Neutrophil (primary cell): ENCODE results near the gene HACD1.
"Not testable (repeated sequence)": the region's sequence is repeated elsewhere in the genome, so short reads cannot be mapped to it uniquely, and the experiment has no call there.

Experiments used
- H3K27ac ChIP-seq: fragments of 200-600 bp; sonication (generic); 2 replicates; pipeline ENCODE4 v1.5.1; 2016; ENCODE audit warnings: mild to moderate bottlenecking, moderate library complexity
- H3K27me3 ChIP-seq: fragments of 200-600 bp; sonication (generic); 2 replicates; pipeline ENCODE4 v1.6.0; 2016; ENCODE audit warnings: mild to moderate bottlenecking
- H3K36me3 ChIP-seq: fragments of 200-600 bp; sonication (generic); 2 replicates; pipeline ENCODE4 v1.5.1; 2017
- H3K4me1 ChIP-seq, 2 experiments: fragments of 200-600 bp in 1 of 2; sonication (generic) in 1 of 2; 1 replicate in 1 of 2; 2 replicates in 1 of 2; pipeline versions ENCODE4 v1.5.1 to v1.6.1; 2013 to 2016; ENCODE audit warnings: low read depth in 1 of 2, low read length in 1 of 2, mild to moderate bottlenecking in 1 of 2, moderate library complexity in 1 of 2; ENCODE audit not compliant: control insufficient read depth in 1 of 2, insufficient read depth in 1 of 2
- H3K4me3 ChIP-seq, 2 experiments: fragments of 200-600 bp in 1 of 2; sonication (generic) in 1 of 2; 1 replicate in 1 of 2; 2 replicates in 1 of 2; pipeline ENCODE4 v1.5.1; 2013 to 2016; ENCODE audit warnings: low read depth in 1 of 2, low read length in 1 of 2, mild to moderate bottlenecking in 1 of 2, moderate library complexity in 1 of 2
- H3K9me3 ChIP-seq: fragments of 200-600 bp; sonication (generic); 2 replicates; pipeline ENCODE4 v1.5.1; 2016
- CTCF ChIP-seq: fragments of 200-600 bp; sonication (generic); IDR thresholded peaks from 2 replicates; pipeline ENCODE4 v1.5.1; 2016; ENCODE audit warnings: antibody characterized with exemption

The HACD1 gene

GRCh38 chr10:17590969-17591645, 26.1 kb downstream of the HACD1 start:
- no peak for TF ChIP-seq CTCF
- no peaks in the 10 kb centered on the region for H3K36me3 ChIP-seq
- H3K9me3 ChIP-seq, result no peaks in the 10 kb centered on the region
- no peaks in the 10 kb centered on the region for H3K27me3 ChIP-seq
- no peak overlapping the region for H3K27ac ChIP-seq
- no peaks in the 10 kb centered on the region for H3K4me1 ChIP-seq
- H3K4me3 ChIP-seq, result no peak overlapping the region

DNA sequence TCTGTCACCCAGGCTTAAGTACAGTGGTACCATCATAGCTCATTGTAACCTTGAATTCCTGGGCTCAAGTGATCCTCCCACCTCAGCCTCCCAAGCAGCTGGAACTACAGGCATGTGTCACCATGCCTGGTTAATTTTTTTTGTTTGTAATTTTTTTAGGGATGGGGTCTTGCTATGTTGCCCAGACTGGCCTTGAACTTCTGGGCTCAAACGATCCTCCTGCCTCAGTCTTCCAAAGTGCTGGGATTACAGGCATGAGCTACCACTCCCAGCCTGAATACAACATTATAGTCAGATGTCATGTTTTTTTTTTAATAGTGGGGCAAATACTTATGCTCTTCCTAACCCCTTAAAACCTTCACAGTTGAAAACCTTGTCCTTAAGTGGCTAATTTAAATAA, 27.9 kb downstream of the HACD1 start:
- not testable (repeated sequence) for H3K4me1 ChIP-seq, H3K9me3 ChIP-seq

DNA sequence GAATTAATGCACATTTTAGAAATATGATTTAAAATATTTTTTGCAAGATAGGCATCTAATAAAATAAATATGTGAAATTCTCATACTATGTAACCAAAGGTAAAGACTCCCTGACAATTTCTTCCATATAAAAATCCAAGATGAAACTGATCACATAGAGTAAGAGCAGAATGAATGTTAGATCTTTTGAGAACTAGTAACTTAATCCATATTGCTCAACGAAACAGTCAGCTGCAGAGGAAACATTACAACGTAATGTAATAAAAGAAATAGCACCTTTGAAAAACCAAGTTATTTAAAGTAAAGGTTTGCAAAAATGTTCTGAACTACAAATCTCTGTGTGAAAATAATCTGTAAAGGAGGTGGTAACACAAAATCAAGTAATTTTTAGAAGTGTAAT, 28.8 kb downstream of the HACD1 start:
- Histone ChIP-seq H3K27me3 (no peaks in the 10 kb centered on the region), H3K9me3 (no peaks in the 10 kb centered on the region), H3K27ac (no peak overlapping the region), H3K36me3 (no peaks in the 10 kb centered on the region), H3K4me3 (no peak overlapping the region), H3K4me1 (peaks cover 0 to 7% of the 10 kb centered on the region in 2 experiments)
- no peak for TF ChIP-seq CTCF

More for the DNA sequence above, 27.9 kb downstream of the HACD1 start:
- H3K27ac ChIP-seq, H3K27me3 ChIP-seq, H3K4me3 ChIP-seq, H3K36me3 ChIP-seq: not testable (repeated sequence)

GRCh38 chr10:17587321-17587720, 29.9 kb downstream of the HACD1 start:
- H3K36me3 ChIP-seq, H3K9me3 ChIP-seq, H3K27ac ChIP-seq, H3K4me3 ChIP-seq, H3K27me3 ChIP-seq, H3K4me1 ChIP-seq: not testable (repeated sequence)

GRCh38 chr10:17586821-17587234, 30.3 kb downstream of the HACD1 start:
- Histone ChIP-seq H3K27me3 (no peaks in the 10 kb centered on the region), H3K4me1 (peaks cover 0 to 7% of the 10 kb centered on the region in 2 experiments), H3K36me3 (no peaks in the 10 kb centered on the region), H3K4me3 (no peak overlapping the region), H3K9me3 (no peaks in the 10 kb centered on the region), H3K27ac (no peak overlapping the region)
- TF ChIP-seq CTCF, result no peak

GRCh38 chr10:17585016-17585415, 32.2 kb downstream of the HACD1 start:
- Histone ChIP-seq H3K9me3 (no peaks in the 10 kb centered on the region), H3K36me3 (no peaks in the 10 kb centered on the region), H3K4me3 (no peak overlapping the region), H3K4me1 (peaks cover 0 to 7% of the 10 kb centered on the region in 2 experiments), H3K27ac (no peak overlapping the region), H3K27me3 (no peaks in the 10 kb centered on the region)
- TF ChIP-seq CTCF, result no peak
